ENCODE measurements around the gene VPS13D. TPM values are rescaled to one million over a fixed set of nuclear protein-coding genes. Genes with fewer than 3 reads are reported as not detected.
A peak's percentile ranks its signal among the peaks of the same experiment; 100 is the strongest.

VPS13D gene
- total RNA-seq, 4 donors from 2014 or later, result 88.1 to 105 (median 97.1) TPM

GRCh38 chr1:12333036-12333785, 103.4 kb downstream of the VPS13D start:
- DNase-seq (ENCODE audit: low spot score) (no peak), ATAC-seq (ENCODE audit: low FRiP score) (no peak)
- no peak for TF ChIP-seq CTCF (IDR thresholded peaks at IDR 0.05)

- TF ChIP-seq CTCF (IDR thresholded peaks at IDR 0.05), result no peak
- ATAC-seq (ENCODE audit: low FRiP score) (no peak), DNase-seq (ENCODE audit: low spot score) (no peak)
Observed at GRCh38 chr1:12335815-12336214, 106.0 kb downstream of the VPS13D start.

GRCh38 chr1:12336413-12336812, 106.6 kb downstream of the VPS13D start:
- TF ChIP-seq CTCF (IDR thresholded peaks at IDR 0.05), result no peak
- no peak for ATAC-seq (ENCODE audit: low FRiP score)
- no peak for DNase-seq (ENCODE audit: low spot score)

GRCh38 chr1:12338017-12338416, 108.2 kb downstream of the VPS13D start:
- TF ChIP-seq CTCF (IDR thresholded peaks at IDR 0.05), result no peak
- ATAC-seq (ENCODE audit: low FRiP score), result peak; percentile 53
- DNase-seq (ENCODE audit: low spot score), result no peak

- ATAC-seq (ENCODE audit: low FRiP score), result no peak
- no peak for TF ChIP-seq CTCF (IDR thresholded peaks at IDR 0.05)
- no peak for DNase-seq (ENCODE audit: low spot score)
Observed at GRCh38 chr1:12338823-12339222, 109.0 kb downstream of the VPS13D start.

- ATAC-seq (ENCODE audit: low FRiP score) (no peak), DNase-seq (ENCODE audit: low spot score) (no peak)
- no peak for TF ChIP-seq CTCF (IDR thresholded peaks at IDR 0.05)
Observed at GRCh38 chr1:12339396-12339795, 109.6 kb downstream of the VPS13D start.

Data from omental fat pad (tissue), 4 donors.